HCT116 (cell line): ENCODE results near the gene VIPR2. TPM values are rescaled to one million over a fixed set of nuclear protein-coding genes. Genes with fewer than 3 reads are reported as not detected.

Source experiments
- ATAC-seq: fragments of 200-7000 bp; cut with Tn5 transposase; 2 replicates; pipeline ENCODE4 v1.9.1; 2020; ENCODE audit warnings: mild to moderate bottlenecking, moderate library complexity
- BruUV-seq: library from RNA; stranded (reverse); fragments of 400-500 nt; replicated peaks from 2 replicates; lab custom pipeline; 2021; lab: Mats Ljungman, UMichigan
- CTCF ChIA-PET: fragments of 300-600 bp; sonication (Branson Sonifier 250); formaldehyde crosslinking; loops from one replicate; lab custom pipeline; 2021; ENCODE audit warnings: antibody characterized with exemption; lab: Charles Lee
- POLR2A ChIA-PET: fragments of 300-600, 350-600 bp; sonication (Branson Sonifier 250); formaldehyde crosslinking; loops from one replicate; lab custom pipeline; 2021; ENCODE audit warnings: antibody characterized with exemption; lab: Charles Lee
- RAD21 ChIA-PET, 2 experiments: fragments of 300-600 bp; sonication (Branson Sonifier 250); formaldehyde crosslinking; loops; one replicate each; lab custom pipeline; 2023; ENCODE audit warnings: low total read pairs in 2 of 2; ENCODE audit not compliant: uncharacterized antibody in 2 of 2, unreplicated experiment in 2 of 2, low non-redundant PET in 1 of 2; lab: Charles Lee
- DNase-seq: peaks from one replicate; pipeline ENCODE4 v3.0.0-alpha.2; 2010; ENCODE audit warnings: low read depth, low spot score
- H2AFZ ChIP-seq: fragments of 200-600 bp; shearing (Covaris generic), sonication (generic); 2 replicates; pipeline ENCODE4 v1.6.1; 2017; ENCODE audit warnings: low read depth, mixed run types, mixed read lengths, antibody characterized with exemption, low read length; ENCODE audit not compliant: poor library complexity, severe bottlenecking
- H3K27ac ChIP-seq: 2 replicates; pipeline ENCODE4 v1.5.1; 2012; ENCODE audit warnings: low read depth, low read length
- H3K27me3 ChIP-seq: fragments of 200-600 bp; sonication (generic); 2 replicates; pipeline ENCODE4 v1.6.1; 2016; ENCODE audit warnings: mixed run types, low read length, mixed read lengths; ENCODE audit not compliant: insufficient read depth
- H3K36me3 ChIP-seq, 2 experiments: fragments of 200-500 bp in 1 of 2; fragments of 200-600 bp in 1 of 2; sonication (Bioruptor generic) in 1 of 2; sonication (generic) in 1 of 2; 2 replicates each; pipeline versions ENCODE4 v1.5.1 to v1.6.1; 2014 to 2016; ENCODE audit warnings: low read length in 2 of 2, inconsistent platforms in 1 of 2, mixed read lengths in 1 of 2, mixed run types in 1 of 2; ENCODE audit not compliant: insufficient read depth in 2 of 2, control insufficient read depth in 1 of 2
- H3K4me1 ChIP-seq, 2 experiments: fragments of 200-600 bp in 1 of 2; sonication (generic) in 1 of 2; 2 replicates each; pipeline versions ENCODE4 v1.5.1 to v1.6.1; 2012 to 2017; ENCODE audit warnings: low read length in 2 of 2, inconsistent platforms in 1 of 2, mild to moderate bottlenecking in 1 of 2, mixed read lengths in 1 of 2, mixed run types in 1 of 2, moderate library complexity in 1 of 2; ENCODE audit not compliant: insufficient read depth in 2 of 2, control insufficient read depth in 1 of 2
- H3K4me2 ChIP-seq: fragments of 200-600 bp; sonication (generic); 2 replicates; pipeline ENCODE4 v1.6.1; 2017; ENCODE audit warnings: mixed run types, low read length, mixed read lengths
- H3K4me3 ChIP-seq, 2 experiments: fragments of 200-600 bp in 1 of 2; sonication (generic) in 1 of 2; replicated peaks in 1 of 2; 2 replicates each; pipeline ENCODE4 v1.5.1; 2011 to 2016; ENCODE audit warnings: low read length in 2 of 2, control low read depth in 1 of 2, low read depth in 1 of 2, mild to moderate bottlenecking in 1 of 2, mixed read lengths in 1 of 2, mixed run types in 1 of 2
- H3K79me2 ChIP-seq: fragments of 200-600 bp; sonication (generic); 2 replicates; pipeline ENCODE4 v1.6.1; 2017; ENCODE audit warnings: mild to moderate bottlenecking, mixed run types, low read length, moderate library complexity, mixed read lengths; ENCODE audit not compliant: insufficient read depth
- H3K9ac ChIP-seq: fragments of 200-600 bp; sonication (generic); 2 replicates; pipeline ENCODE4 v1.6.1; 2016; ENCODE audit warnings: low read length, mixed read lengths
- H3K9me2 ChIP-seq: fragments of 200-600 bp; sonication (generic), shearing (Covaris generic); 2 replicates; pipeline ENCODE4 v1.6.1; 2017; ENCODE audit warnings: mixed run types, mild to moderate bottlenecking, moderate library complexity; ENCODE audit not compliant: insufficient read depth
- H3K9me3 ChIP-seq, 2 experiments: fragments of 200-500 bp in 1 of 2; fragments of 200-600 bp in 1 of 2; sonication (Bioruptor generic) in 1 of 2; sonication (generic) in 1 of 2; 2 replicates each; pipeline ENCODE4 v1.6.1; 2014 to 2017; ENCODE audit warnings: low read length in 2 of 2, mixed read lengths in 2 of 2, inconsistent platforms in 1 of 2, low read depth in 1 of 2, mild to moderate bottlenecking in 1 of 2, mixed run types in 1 of 2, moderate library complexity in 1 of 2; ENCODE audit not compliant: control insufficient read depth in 1 of 2, insufficient read depth in 1 of 2
- H4K20me1 ChIP-seq: fragments of 200-600 bp; sonication (generic), shearing (Covaris generic); 2 replicates; pipeline ENCODE4 v1.6.1; 2017; ENCODE audit warnings: mixed run types, mild to moderate bottlenecking, moderate library complexity; ENCODE audit not compliant: insufficient read depth
- CBX3 ChIP-seq: IDR thresholded peaks from 2 replicates; pipeline ENCODE4 v1.6.1; 2012; ENCODE audit warnings: low read depth
- EGR1 ChIP-seq: IDR thresholded peaks from 2 replicates; pipeline ENCODE4 v1.6.1; 2012; ENCODE audit warnings: low read depth
- ELF1 ChIP-seq: IDR thresholded peaks from 2 replicates; pipeline ENCODE4 v1.6.1; 2012; ENCODE audit warnings: low read depth, borderline replicate concordance
- EZH2 ChIP-seq: fragments of 200-600 bp; sonication (generic); IDR thresholded peaks from 2 replicates; pipeline ENCODE4 v1.6.1; 2017; ENCODE audit warnings: antibody characterized with exemption, mixed run types
- POLR2AphosphoS5 ChIP-seq: IDR thresholded peaks from 2 replicates; pipeline ENCODE4 v1.6.1; 2011; ENCODE audit warnings: mild to moderate bottlenecking, low read depth, low read length, moderate library complexity
- RAD21 ChIP-seq: IDR thresholded peaks from 2 replicates; pipeline ENCODE4 v1.6.1; 2012; ENCODE audit warnings: low read depth, mild to moderate bottlenecking
- SIN3A ChIP-seq: IDR thresholded peaks from 2 replicates; pipeline ENCODE4 v1.6.1; 2012; ENCODE audit warnings: low read depth
- SP1 ChIP-seq: IDR thresholded peaks from 2 replicates; pipeline ENCODE4 v1.6.1; 2012; ENCODE audit warnings: low read depth
- SRF ChIP-seq: IDR thresholded peaks from 2 replicates; pipeline ENCODE4 v1.6.1; 2012; ENCODE audit warnings: low read depth
- ZFX ChIP-seq: fragments of 450-650 bp; IDR thresholded peaks from 2 replicates; pipeline ENCODE4 v1.6.1; 2017
- ZNF274 ChIP-seq: fragments of 200-500 bp; sonication (Bioruptor generic); IDR thresholded peaks from 2 replicates; pipeline ENCODE4 v1.6.1; 2014; ENCODE audit warnings: mild to moderate bottlenecking, low read depth, low read length, inconsistent platforms
- intact Hi-C: fragments of 100-400 bp; cut with micrococcal nuclease; formaldehyde crosslinking; loops from 2 replicates; pipeline ENCODE4 v1.10.0; 2022
- total RNA-seq: library from RNA; stranded (reverse); gene quantifications from one replicate; pipeline ENCODE4 v1.2.1, GENCODE V29; 2021; ENCODE audit not compliant: unreplicated experiment
- TF ChIP-seq, protein P1 (sequence below), 3 experiments: fragments of 200-600 bp in 1 of 3; sonication (generic) in 1 of 3; IDR thresholded peaks in 2 of 3; conservative IDR thresholded peaks in 1 of 3; 2 replicates each; pipeline ENCODE4 v1.5.1; 2012 to 2017; ENCODE audit warnings: low read depth in 2 of 3, low read length in 2 of 3, antibody characterized with exemption in 1 of 3, borderline replicate concordance in 1 of 3, control low read depth in 1 of 3, mild to moderate bottlenecking in 1 of 3, mixed read lengths in 1 of 3, mixed run types in 1 of 3, moderate library complexity in 1 of 3; ENCODE audit not compliant: insufficient read depth in 1 of 3
- TF ChIP-seq, protein P2 (sequence below): IDR thresholded peaks from 2 replicates; pipeline ENCODE4 v1.6.1; 2012

VIPR2 gene
- total RNA-seq, 1 experiment from 2014 or later: 0.10 TPM

DNA sequence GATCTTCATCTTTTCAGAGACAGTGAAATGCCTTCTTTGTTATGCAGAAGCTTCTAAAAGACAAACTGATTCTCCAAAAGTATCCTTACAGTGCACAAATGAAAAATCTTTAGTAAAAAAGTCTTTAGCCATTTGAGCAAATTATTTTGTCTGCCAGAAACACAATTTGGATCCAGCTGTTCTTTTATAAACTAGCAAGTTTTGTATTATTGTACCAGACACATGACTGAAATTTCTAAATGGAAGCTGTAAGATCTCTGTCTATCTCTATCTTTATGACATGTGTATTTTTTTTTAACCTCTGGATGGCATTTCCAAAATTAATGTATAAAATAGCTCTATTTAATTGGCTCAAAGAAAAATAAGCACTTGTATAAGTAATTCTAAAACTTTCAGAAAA is 68.3 kb downstream of the VIPR2 start:
- Histone ChIP-seq H3K9me3 (no peaks in the 10 kb centered on the region), H3K9ac (no peak overlapping the region)

More for the DNA sequence above, 68.3 kb downstream of the VIPR2 start:
- H2AFZ ChIP-seq: no peak overlapping the region
- no peak for DNase-seq
- no TSS peak for BruUV-seq
- TF ChIP-seq CBX3: no peak
- TF ChIP-seq EGR1: no peak
- no peak for TF ChIP-seq RAD21
- TF ChIP-seq SRF: no peak
- no peak for TF ChIP-seq POLR2AphosphoS5
- TF ChIP-seq SIN3A: no peak
- TF ChIP-seq, protein P1, sequence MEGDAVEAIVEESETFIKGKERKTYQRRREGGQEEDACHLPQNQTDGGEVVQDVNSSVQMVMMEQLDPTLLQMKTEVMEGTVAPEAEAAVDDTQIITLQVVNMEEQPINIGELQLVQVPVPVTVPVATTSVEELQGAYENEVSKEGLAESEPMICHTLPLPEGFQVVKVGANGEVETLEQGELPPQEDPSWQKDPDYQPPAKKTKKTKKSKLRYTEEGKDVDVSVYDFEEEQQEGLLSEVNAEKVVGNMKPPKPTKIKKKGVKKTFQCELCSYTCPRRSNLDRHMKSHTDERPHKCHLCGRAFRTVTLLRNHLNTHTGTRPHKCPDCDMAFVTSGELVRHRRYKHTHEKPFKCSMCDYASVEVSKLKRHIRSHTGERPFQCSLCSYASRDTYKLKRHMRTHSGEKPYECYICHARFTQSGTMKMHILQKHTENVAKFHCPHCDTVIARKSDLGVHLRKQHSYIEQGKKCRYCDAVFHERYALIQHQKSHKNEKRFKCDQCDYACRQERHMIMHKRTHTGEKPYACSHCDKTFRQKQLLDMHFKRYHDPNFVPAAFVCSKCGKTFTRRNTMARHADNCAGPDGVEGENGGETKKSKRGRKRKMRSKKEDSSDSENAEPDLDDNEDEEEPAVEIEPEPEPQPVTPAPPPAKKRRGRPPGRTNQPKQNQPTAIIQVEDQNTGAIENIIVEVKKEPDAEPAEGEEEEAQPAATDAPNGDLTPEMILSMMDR (IDR thresholded peaks at IDR 0.05 in 2 of 3, conservative IDR thresholded peaks at IDR 0.05 in 1 of 3; ENCODE audit: borderline replicate concordance in 1 of 3, insufficient read depth in 1 of 3, low read depth in 2 of 3, low read length in 2 of 3): no peak
- TF ChIP-seq SP1: no peak
- no peak for TF ChIP-seq ZFX
- TF ChIP-seq EZH2: no peak
- TF ChIP-seq, protein P2, sequence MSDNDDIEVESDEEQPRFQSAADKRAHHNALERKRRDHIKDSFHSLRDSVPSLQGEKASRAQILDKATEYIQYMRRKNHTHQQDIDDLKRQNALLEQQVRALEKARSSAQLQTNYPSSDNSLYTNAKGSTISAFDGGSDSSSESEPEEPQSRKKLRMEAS: no peak
- TF ChIP-seq ZNF274: no peak
- no peak for TF ChIP-seq ELF1
- no peaks in the 10 kb centered on the region for H3K4me1 ChIP-seq
- no peaks in the 10 kb centered on the region for H3K9me2 ChIP-seq
- H3K79me2 ChIP-seq: no peaks in the 10 kb centered on the region
- no peak overlapping the region for H3K27ac ChIP-seq
- no peak for ATAC-seq
- no peaks in the 10 kb centered on the region for H4K20me1 ChIP-seq
- no peak overlapping the region for H3K4me3 ChIP-seq
- H3K36me3 ChIP-seq: no peaks in the 10 kb centered on the region
- ChIA-PET POLR2A (no interaction called here), CTCF (no interaction called here), RAD21 (no interaction called here)
- H3K4me2 ChIP-seq: no peak overlapping the region
- H3K27me3 ChIP-seq: peaks cover 11% of the 10 kb centered on the region; the same call in 1 of the 2 replicates
- intact Hi-C loops: no loop called here
